ENCODE data around the gene ARIH2. TPM values are rescaled to one million over a fixed set of nuclear protein-coding genes. Genes with fewer than 3 reads are reported as not detected.

Gene ARIH2
- total and polyA plus RNA-seq, 9 of the 15 experiments (the other 6 are each of a cell fraction or from before 2014, with no cell fraction given), result 27.0 to 120 (median 108) TPM

DNA sequence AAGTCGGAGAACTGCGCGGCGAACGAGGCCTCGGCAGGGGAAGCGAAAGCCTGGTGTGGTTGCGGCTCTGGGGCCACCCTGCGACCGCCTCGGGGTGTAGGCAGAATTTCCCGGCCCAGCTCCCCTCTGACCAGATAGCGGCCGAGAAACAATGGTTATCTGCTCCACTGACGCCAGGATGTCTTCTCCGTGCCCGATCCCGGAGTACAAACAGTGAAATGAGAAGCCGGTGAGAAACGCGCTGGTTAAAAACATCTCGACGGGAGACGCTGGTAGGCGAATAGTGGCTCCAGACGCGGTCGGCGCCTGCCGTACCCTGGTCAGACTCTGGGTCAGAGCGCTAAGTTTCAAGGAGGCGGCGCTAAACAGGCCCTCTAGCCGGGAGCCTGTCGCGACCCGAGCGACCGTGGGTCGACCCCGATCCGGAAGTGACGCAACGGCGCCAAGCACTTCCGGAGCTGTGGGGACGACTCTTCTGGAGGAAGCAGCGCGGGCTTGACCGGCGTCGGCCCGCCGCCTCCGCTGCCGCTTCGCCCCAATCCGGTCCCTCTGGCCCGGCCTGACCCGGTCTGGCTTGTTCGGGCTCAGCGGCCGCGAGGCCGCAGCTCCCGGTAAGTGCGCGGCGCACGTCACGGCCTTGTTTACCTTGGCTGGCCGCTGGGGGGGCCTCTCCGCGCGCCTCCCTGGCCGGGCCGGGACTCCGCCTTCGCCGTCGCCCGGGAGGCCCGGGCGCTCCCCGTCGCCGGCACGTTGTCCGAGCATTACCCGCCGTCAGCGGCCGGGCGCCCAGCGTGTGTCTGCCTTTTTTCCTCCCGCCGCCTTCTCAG lies at the start of gene ARIH2 (continued):
- TF ChIP-seq, protein P1, sequence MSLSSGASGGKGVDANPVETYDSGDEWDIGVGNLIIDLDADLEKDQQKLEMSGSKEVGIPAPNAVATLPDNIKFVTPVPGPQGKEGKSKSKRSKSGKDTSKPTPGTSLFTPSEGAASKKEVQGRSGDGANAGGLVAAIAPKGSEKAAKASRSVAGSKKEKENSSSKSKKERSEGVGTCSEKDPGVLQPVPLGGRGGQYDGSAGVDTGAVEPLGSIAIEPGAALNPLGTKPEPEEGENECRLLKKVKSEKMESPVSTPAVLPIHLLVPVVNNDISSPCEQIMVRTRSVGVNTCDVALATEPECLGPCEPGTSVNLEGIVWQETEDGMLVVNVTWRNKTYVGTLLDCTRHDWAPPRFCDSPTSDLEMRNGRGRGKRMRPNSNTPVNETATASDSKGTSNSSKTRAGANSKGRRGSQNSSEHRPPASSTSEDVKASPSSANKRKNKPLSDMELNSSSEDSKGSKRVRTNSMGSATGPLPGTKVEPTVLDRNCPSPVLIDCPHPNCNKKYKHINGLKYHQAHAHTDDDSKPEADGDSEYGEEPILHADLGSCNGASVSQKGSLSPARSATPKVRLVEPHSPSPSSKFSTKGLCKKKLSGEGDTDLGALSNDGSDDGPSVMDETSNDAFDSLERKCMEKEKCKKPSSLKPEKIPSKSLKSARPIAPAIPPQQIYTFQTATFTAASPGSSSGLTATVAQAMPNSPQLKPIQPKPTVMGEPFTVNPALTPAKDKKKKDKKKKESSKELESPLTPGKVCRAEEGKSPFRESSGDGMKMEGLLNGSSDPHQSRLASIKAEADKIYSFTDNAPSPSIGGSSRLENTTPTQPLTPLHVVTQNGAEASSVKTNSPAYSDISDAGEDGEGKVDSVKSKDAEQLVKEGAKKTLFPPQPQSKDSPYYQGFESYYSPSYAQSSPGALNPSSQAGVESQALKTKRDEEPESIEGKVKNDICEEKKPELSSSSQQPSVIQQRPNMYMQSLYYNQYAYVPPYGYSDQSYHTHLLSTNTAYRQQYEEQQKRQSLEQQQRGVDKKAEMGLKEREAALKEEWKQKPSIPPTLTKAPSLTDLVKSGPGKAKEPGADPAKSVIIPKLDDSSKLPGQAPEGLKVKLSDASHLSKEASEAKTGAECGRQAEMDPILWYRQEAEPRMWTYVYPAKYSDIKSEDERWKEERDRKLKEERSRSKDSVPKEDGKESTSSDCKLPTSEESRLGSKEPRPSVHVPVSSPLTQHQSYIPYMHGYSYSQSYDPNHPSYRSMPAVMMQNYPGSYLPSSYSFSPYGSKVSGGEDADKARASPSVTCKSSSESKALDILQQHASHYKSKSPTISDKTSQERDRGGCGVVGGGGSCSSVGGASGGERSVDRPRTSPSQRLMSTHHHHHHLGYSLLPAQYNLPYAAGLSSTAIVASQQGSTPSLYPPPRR (CRISPR knock-in tag; IDR thresholded peaks at IDR 0.05; ENCODE audit: borderline replicate concordance), result 0 out of 2 replicates have a peak, but pooled peaks have one; percentile 41
- TF ChIP-seq SIRT6 (IDR thresholded peaks at IDR 0.05; ENCODE audit: low read depth, low read length), result no peak
- TF ChIP-seq ZNF224 (CRISPR knock-in tag; IDR thresholded peaks at IDR 0.05), result no peak
- TF ChIP-seq PHF20 (IDR thresholded peaks at IDR 0.05; ENCODE audit: partially characterized antibody), result no peak
- TF ChIP-seq ZNF830 (CRISPR knock-in tag; IDR thresholded peaks at IDR 0.05), result no peak
- TF ChIP-seq U2AF2 (optimal IDR thresholded peaks at IDR 0.05; ENCODE audit: low read depth, low read length), result no peak
- TF ChIP-seq BRD9 (IDR thresholded peaks at IDR 0.05; ENCODE audit: low read depth, partially characterized antibody), result peak; percentile 20
- TF ChIP-seq SREBF1 (IDR thresholded peaks at IDR 0.05; ENCODE audit: borderline replicate concordance, low read depth, low read length), result no peak
- no peak for TF ChIP-seq FOXM1 (IDR thresholded peaks at IDR 0.05; ENCODE audit: low read depth)
- TF ChIP-seq FOXM1 (CRISPR knock-in tag; IDR thresholded peaks at IDR 0.05; ENCODE audit: low read depth), result no peak
- TF ChIP-seq PHF21A (IDR thresholded peaks at IDR 0.05; ENCODE audit: borderline replicate concordance, low read depth), result no peak
- TF ChIP-seq ATF7 (IDR thresholded peaks at IDR 0.05), result peak; percentile 90
- TF ChIP-seq STAT5A (IDR thresholded peaks at IDR 0.05; ENCODE audit: borderline replicate concordance, low read length), result no peak
- no peak for TF ChIP-seq SREBF2 (CRISPR knock-in tag; IDR thresholded peaks at IDR 0.05)
- TF ChIP-seq ZC3H11A (IDR thresholded peaks at IDR 0.05; ENCODE audit: low read depth, low read length), result no peak
- TF ChIP-seq RCOR1 (IDR thresholded peaks at IDR 0.05; ENCODE audit: borderline replicate concordance in 1 of 2, low read depth in 2 of 2, low read length in 2 of 2), result no peak
- TF ChIP-seq HNRNPH1 (optimal IDR thresholded peaks at IDR 0.05; ENCODE audit: low read depth, low read length), result no peak
- no peak for TF ChIP-seq SP1 (CRISPR knock-in tag; IDR thresholded peaks at IDR 0.05)
- TF ChIP-seq, protein P2, sequence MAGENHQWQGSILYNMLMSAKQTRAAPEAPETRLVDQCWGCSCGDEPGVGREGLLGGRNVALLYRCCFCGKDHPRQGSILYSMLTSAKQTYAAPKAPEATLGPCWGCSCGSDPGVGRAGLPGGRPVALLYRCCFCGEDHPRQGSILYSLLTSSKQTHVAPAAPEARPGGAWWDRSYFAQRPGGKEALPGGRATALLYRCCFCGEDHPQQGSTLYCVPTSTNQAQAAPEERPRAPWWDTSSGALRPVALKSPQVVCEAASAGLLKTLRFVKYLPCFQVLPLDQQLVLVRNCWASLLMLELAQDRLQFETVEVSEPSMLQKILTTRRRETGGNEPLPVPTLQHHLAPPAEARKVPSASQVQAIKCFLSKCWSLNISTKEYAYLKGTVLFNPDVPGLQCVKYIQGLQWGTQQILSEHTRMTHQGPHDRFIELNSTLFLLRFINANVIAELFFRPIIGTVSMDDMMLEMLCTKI (IDR thresholded peaks at IDR 0.05; ENCODE audit: partially characterized antibody), result no peak
- TF ChIP-seq MYBL2 (IDR thresholded peaks at IDR 0.05; ENCODE audit: low read depth), result no peak
- no peak for TF ChIP-seq MYBL2 (CRISPR knock-in tag; IDR thresholded peaks at IDR 0.05; ENCODE audit: borderline replicate concordance)
